GM19239 (cell line): ENCODE data around the gene AKAP8L.
A peak's percentile ranks its signal among the peaks of the same experiment; 100 is the strongest.

ENCODE experiments used
- DNase-seq: peaks from one replicate; pipeline ENCODE4 v3.0.0; 2011; ENCODE audit warnings: low spot score; ENCODE audit not compliant: insufficient read length
- FAIRE-seq: peaks from 2 replicates; lab custom pipeline; 2011; peaks lifted over from hg19 to GRCh38; lab: Jason Lieb, UNC

The AKAP8L gene

DNA sequence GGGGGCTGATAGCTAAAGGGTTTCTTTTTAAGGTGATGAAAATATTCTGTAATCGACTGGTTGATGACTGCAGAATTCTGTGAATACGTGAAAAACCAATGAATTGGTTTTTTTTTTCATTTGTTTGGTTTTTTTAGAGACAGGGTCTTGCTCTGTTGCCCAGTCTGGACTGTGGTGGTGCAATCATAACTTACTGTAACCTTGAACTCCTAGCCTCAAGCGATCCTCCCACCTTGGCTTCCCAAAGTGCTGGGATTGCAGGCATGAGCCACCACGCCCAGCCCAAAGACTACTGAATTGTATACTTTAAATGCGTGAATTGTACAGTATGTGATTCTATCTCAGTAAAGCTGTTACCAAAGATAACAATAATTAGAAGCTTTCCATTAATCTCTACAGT is 24.4 kb downstream of the AKAP8L start:
- no peak for FAIRE-seq

DNA sequence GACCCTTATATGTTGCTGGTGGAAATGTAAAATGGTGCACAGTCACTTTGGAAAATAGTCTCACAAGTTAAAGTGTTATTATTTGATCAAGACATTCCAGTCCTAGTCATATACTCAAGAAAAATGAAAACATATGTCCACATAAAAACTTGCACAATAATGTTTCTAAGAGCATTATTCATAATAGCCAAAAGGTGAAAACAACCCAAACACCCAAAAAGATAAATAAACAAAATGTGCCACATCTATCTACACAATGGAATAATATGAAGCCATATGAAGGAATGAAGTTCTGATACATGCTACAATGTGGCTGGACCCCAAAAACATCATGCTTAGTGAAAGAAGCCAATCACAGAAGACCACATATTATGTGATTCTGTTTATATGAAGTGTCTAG is 24.8 kb downstream of the AKAP8L start:
- no peak for DNase-seq
- no peak for FAIRE-seq

More for the DNA sequence above, 24.4 kb downstream of the AKAP8L start:
- DNase-seq, result no peak

DNA sequence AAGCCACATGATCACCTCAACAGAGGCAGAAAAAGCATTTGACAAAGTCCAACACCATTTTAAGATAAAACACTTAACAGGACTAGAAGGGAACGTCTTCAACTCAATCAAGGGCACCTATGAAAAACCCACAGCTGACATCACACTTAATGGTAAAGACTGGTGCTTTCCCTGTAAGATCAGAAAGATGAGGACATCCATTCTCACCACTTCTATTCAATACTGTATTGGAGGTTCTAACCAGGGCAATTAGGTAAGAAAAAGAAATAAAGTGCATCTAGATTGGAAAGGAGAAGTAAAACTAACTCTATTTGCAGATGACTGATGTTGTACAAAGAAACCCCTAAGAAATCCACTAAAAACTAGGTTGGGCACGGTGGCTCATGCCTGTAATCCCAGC is 28.0 kb downstream of the AKAP8L start:
- DNase-seq, result no peak
- no peak for FAIRE-seq

DNA sequence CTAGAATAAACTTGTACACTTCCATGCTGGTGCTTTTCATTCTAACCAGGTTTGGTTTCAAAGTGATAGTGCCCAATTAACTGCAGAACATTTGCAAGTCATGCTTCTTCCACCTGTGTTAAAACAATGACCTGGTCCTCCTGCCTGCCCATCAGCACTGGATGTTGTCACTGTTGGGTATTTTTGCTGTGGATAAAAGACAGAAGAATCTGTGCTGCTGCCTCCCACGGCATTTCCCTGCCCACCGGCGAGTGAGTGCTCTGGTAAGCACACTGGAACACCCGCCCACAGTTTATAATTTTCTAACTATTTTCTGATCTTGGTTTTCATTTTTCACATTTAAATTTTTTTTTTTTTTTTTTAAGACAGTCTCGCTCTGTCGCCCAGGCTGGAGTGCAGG is 36.9 kb downstream of the AKAP8L start:
- no peak for FAIRE-seq
- DNase-seq, result no peak

DNA sequence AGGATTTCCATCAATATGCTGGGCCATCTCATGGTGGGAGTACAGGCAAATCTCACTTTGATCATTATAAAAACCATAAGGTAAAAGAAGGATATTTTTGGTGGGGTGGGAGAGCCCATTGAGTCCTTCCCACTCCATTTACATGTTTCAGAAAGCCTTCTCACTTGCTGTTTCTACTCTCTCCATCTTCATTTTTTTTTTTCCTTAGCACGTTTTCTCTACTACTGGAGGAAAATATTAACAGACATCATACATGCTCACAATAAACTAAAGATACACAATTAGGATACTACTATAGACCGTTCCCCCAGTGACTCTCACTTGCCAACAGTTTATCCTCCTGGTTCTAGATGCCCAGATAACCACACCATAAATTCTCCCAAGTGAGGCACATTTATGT is 37.4 kb downstream of the AKAP8L start:
- FAIRE-seq (no peak), DNase-seq (no peak)

DNA sequence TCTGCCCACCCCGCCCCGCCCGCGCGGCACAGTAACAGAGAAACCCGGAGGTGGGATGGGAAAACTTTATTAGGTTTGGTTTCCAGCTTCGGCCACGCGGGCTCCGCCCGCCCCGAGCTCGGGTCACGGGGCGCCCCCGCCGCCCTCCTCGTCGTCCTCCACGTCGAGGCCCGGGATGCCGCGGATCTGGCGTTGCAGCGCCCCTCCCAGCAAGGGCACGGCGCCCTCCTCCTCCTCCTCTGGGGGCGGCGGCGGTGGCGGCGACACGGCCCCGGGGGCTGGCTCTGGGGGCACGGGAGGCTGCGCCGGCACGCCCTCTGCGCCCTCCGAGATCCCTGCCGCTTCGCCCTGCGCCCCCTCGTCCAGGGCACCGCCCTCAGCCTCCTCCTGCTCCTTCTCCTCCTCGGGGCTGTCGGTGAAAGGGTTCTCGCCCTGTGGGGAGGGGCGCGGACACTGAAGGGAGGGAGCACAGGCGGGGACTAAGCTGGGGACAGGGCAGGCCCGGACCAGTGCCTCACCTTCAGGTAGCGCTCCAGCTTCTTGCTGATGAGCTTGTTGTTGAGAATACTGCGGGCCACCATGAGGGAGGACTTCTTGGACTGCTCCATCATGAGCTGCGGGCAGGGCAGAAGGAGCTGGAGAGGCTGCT is 38.7 kb downstream of the AKAP8L start:
- DNase-seq (no peak), FAIRE-seq (no peak)

DNA sequence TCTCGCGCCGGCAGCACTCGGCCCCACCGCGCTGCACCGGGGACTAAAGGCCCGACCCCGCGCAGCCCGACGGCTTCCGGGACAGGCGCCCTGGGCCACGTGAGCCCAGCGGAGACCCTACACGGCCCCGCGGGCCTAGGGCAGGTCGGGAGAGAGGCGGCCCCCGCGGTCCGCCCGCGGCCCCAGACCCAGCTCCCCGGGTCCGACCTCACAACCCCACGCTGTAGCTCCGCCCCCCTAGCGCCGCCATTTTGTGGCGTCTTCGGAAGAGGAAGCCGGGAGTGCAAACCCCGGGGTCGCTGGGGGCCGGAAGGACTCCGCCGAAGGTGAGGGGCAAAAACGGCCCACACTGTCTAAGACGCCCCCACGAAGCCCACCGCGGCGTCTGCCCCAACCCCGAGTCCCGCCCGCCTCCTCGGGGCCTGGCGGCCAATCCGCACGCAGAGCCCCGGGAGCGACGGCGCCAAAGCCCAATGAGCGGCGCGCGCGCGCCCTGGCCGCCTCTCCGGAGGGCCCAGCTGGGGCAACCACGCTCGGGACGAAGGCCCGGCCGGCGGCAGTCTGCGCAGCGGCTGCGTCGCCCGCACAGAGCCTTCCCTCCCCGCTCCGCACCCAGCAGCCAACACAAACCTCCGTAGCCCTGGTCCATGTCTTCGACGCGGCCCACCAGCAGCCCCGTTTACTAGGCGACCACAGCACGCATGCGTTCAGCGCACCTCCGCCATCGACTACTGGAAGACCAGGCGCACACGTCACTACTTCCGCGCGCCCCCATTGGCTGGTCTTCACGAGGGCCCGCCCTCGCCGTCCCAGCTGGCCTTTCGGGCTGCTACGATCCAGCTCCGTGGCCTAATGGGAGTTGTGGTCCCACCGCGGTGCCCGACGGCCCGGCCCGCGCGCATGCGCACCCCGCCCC is 39.4 kb downstream of the AKAP8L start, which contains the start of gene AKAP8:
Gene AKAP8, minus strand, starts transcription at position 705 of the 916 bp plus-strand sequence. Its CDS starts 56 bp downstream, at position 649.
- DNase-seq (peak; percentile 96), FAIRE-seq (peak; percentile 96)

DNA sequence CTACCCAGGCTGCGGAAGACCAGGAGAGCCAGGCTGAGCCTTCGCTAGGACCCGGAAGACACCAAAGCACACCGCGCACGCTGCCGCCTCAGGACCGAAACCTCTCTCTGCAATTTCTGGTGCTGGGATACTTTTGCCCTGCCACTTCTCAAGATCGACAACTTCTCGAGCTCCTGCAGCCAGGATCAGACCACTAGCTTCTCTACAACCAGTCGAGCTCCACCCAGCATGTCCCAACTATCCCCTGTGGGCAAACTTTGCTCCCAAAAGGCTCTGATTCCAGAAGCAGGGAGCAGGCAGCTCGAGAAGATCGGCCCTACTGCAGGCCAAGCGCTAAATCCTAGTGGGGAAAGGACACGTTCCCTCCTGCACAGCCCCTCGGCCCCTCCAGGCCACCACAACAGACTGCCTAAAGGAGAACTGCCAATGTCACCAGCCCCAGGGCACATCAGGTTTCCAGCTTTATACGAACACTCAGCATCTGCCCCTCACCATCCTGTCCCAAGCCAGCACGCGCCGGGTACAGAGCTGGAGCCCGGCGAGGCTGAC is 40.2 kb downstream of the AKAP8L start:
- DNase-seq, result peak; percentile 81
- FAIRE-seq, result peak; percentile 92

DNA sequence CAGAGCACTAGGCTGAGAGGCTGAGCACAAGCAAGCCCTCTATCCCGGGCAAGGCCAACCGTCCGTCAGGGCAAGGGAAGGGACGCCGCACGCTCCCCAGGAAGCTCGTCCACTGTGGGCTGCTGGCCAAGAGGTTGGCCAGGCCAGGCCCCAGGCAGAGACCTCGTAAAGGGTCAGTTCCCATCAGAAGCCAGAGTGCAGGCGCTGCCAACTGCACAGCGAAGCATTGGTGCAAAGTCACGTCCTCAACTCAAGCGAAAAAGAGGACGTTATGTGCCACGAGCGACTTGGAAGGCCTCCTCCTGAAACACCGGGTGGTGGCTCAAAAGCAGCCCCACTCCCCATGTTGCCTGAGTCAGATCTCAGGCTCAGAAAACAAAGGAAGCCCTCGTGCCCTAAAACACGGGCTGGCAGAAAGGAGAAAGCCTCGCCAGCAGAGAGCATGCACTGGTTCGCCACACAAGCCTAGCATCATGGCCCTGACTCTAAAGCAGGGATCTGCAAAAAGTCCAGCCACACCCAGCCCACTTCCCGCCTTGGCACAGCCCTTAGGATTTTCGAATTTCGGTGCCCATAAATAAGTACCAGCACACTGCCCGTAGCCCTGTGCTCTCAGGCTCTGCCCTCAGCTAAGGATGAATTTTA is 43.9 kb downstream of the AKAP8L start:
- DNase-seq, result no peak
- FAIRE-seq, result no peak

DNA sequence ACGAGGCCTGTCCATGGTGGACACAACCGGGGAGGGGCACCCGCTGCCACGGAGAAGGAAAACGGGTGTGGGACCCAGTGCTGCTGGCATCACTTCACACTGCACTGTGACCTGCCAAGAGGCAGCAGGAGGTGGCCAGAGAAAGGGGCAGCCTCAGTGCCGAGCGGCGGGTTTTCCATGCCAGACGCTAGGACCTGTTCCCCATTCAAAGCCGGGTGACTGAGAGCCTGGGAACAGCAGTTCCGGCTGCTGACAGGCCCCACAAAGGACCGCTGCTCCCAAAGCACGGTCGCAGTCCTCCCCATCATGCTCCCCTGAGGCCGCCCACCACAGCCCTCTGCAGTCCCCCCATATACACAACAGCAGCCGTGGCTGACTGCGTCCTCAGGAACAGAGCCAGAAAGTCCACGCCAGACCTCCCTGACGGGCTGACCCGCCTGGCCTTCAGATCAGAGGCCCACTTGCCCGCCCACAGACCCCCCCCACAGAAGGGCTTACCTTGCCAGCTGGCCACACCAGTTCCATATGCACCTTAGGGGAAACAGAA is 44.6 kb downstream of the AKAP8L start:
- DNase-seq, result no peak
- no peak for FAIRE-seq

DNA sequence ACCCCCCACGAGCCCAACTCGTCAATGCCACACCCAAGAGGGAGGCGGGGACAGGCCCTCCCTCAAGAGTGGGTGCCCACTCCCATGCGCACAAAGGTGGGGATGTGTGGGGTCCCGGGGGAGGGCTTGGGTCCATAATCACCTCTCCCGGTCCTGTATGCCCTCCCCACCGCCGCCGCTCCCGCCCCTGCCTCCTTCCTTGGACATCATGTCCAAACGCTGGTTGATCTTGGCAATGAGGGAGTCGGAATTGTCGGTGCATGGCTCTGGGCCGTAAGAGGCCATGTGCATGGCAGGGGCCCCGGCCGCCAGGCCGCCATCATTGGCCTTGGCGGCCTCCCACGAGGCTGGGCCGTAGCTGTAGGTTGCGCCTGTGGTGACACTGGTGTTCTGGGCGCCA is 45.1 kb downstream of the AKAP8L start:
- FAIRE-seq (no peak), DNase-seq (no peak)

DNA sequence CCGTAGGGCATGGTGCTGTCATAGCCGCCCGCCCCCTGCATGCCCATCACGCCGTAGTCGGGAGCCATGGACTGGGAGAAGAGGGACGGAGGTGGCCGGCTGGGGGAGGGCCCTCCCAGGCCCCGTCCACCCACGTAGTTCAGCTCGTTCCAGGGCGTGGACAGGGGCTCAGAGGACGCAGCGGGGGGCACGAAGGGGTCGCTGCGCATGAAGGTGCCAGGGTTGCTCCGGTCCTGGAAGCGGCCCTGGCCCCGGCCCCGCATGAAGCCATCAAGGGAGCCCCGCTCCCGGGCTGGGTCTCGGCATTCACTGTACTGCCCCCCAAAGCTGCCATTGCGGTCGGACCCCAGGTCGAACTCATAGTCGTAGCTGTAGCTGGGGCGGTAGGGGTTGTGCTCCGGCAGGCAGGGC is 45.9 kb downstream of the AKAP8L start:
- DNase-seq, result no peak
- FAIRE-seq, result no peak

DNA sequence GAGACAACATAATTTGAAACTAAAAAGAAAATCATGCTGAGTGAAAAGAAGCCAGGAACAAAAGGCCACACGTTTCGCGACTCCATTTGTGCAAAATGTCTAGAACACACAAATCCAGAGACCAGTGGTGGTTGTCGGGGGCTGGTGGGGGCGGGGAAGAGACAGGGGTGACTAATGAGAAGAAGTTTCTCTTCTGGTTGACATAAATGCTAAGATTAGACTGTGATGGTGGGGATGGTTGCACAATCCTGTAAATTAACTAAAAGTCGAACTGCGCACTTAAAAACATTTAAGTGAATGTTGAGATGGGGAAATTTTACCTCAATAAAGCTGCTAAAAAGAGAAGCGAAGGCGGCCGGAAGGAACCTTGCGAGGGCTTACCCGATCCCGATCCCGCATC is 46.3 kb downstream of the AKAP8L start:
- no peak for FAIRE-seq
- DNase-seq, result no peak

DNA sequence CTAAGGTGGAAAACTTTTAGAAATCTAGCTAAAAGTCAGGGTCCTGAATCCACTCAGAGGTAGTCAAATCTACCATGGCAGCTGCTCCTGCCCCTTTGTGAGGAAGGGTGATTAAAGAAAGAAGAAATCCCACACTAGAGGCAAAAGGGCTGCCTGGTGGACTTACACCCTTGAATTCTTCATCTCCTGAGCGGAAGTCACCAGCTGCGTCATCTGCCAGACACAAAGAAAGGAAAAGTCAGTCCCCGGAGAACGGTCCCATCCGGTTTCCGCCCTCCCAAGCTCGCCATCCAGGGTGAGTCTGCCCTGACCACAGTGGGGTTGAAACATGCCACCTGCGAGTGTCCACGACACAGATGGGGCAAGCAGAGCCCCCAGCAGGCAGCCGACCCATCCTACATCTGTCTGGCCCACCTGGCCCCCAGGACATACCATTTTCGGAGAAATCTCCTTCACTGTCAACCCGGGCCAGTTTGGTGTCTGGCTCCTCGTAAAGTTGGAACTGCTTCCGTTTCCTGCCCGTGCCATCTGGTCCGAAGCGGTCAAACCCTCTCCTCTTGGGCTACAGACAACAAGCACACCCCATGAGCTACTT is 46.9 kb downstream of the AKAP8L start:
- no peak for FAIRE-seq
- DNase-seq, result no peak

DNA sequence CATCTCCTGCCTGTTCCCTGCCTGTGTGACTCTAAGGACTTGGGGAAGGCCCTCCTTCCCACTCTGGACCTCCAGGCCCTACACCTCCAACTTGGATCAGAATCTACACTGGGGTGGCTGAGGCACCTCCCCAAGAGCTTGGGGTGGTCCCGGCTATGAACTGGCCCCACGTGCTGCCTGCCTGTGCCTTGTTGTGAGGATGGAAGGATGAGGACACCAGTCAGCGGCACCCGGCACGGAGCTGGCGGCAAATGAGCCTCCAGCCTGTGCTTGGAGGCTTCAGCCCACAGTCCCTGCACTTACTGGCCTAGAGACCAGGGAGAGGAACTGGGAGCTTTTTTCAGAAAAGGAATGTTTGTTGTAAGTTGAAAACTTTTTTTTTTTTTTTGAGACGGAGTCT is 47.7 kb downstream of the AKAP8L start:
- no peak for DNase-seq
- no peak for FAIRE-seq

DNA sequence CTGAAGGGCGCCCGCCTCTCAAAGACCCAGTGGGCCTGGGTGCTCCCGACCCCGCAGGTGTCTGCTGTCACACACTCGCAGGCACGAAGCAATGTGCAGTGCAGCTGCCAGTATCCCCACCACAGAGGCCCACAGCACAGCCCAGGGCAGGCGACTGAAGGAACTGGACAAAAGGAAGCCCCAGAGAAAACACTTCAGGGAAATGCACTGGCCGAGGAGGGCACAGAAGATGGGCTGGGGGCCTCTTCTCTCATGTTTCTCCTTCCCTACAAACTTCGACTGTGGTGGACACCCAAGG is 49.2 kb downstream of the AKAP8L start:
- no peak for DNase-seq
- FAIRE-seq, result no peak

DNA sequence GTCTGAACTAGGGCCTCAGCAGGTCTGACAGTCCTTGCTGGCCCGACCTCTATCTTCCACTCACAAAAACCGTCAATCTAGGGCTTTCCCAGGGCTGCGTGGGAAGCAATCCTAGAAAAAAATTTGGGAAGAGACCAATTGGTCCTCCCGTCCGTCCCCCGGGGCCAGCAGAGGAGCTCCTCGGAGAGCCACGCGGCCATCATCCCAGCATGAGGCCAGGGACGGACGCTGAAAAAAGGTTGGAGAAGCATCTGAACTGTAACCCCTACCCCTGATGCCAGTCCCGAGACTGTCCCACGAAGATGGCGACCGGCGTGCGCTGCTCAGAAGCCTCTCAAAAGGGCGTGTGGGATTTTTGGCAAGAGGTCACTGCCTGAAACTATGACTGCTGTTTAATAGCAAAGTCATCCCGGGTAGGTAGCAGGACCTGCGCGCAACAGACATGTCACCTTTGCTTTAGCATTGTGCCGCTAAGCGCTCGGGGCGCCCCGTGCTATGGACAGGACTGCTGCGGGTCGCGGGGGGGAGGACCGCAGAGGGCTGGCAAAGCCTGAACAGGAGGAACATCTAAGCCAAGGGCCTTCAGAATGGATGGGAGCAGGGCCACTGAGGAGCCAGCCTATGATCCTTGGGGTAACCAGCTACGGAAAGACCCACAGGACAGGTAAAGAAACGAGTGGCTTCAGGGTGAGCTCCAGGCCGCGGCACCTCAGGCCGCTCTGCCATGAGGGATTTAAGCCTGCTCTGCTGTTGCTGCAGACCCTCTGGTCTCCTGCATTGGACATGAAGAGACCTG is 49.8 kb downstream of the AKAP8L start:
- DNase-seq (no peak), FAIRE-seq (no peak)

DNA sequence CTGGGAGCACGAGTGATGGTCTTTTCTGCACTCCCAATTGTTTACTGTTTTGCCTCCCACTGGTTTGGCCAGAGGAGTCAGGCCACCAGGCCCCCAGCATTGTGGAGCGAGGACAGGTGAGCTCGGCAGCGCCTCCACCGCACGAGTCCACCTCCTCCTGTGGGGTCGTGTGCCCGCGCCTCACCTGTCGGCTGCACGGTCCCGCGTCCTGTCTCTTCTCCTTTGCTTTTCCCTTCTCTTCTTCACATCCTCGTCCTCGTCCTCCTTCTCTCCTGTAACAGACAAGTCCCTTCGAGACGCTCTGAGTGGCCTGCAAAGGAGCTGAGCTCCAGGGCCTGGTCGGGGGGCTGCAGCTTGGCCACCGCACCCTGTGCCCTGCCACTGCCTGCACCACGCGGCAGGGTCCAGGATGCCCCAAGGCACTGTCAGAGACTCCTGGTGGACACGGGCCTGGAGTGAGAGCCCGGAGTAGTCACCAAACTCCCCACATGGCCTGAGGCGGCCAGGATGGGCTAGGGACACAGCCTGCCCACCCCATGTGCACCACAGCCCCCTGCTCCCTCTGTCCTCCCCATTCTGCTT is 50.6 kb downstream of the AKAP8L start:
- FAIRE-seq, result no peak
- no peak for DNase-seq

DNA sequence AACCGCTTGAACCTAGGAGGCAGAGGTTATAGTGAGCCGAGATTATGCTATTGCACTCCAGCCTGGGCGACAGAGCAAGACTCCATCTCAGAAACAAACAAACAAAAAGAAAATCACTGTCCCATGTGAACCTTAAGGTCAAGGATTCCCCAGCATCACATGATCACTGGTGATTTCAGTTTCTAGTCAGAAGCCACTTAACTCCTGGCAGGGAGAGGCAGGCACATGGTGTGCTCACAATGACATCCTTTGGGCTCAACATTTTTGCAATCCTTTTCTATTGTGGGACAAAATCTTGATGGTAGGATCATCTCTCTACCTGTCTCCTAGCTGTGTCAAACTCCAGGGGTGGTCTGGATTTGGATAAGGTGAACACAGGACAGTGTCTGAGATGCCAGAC is 51.3 kb downstream of the AKAP8L start:
- no peak for DNase-seq
- no peak for FAIRE-seq
